NT2/D1 (cell line): ENCODE results near the gene VSNL1.

Source experiments
- YY1 ChIP-seq: IDR thresholded peaks from 2 replicates; pipeline ENCODE4 v1.6.1; 2011; ENCODE audit not compliant: insufficient read length, insufficient read depth
- ZNF274 ChIP-seq: IDR thresholded peaks from 2 replicates; pipeline ENCODE4 v1.6.1; 2011; ENCODE audit warnings: mild to moderate bottlenecking, low read depth, low read length

DNA sequence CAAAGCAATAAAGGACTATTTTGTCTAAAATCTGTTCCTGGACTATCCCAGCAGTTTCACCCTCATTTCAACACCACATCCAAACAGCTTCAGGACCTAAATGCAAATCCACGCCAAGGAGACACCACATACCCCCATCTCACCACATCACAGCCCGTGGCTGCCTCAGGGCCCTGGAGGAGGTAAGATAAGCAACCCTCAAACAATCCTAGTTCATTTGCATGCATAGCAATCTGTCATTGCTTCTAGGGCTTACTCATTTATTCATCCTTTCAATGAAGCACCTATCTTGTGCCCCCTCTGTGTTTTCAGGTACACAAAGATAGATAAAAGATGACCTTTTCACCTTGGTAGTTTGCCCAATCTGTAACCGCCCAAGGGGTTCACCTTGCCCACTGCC lies 86.5 kb downstream of the VSNL1 start:
- TF ChIP-seq YY1 = no peak
- TF ChIP-seq ZNF274 = no peak
